SK-N-SH (cell line): ENCODE results near the gene PTPRG. TPM values are rescaled to one million over a fixed set of nuclear protein-coding genes. Genes with fewer than 3 reads are reported as not detected.

ENCODE experiments used
- CTCF ChIA-PET: fragments of 300-600, 350-600 bp; formaldehyde crosslinking; extraction: SDS; loops from one replicate; lab custom pipeline; 2021; lab: Yijun Ruan, JAX
- POLR2A ChIA-PET: fragments of 350-600 bp; sonication (Branson Sonifier 250); formaldehyde crosslinking; extraction: SDS; loops from one replicate; lab custom pipeline; 2020; ENCODE audit warnings: antibody characterized with exemption, inconsistent platforms; lab: Yijun Ruan, JAX
- DNase-seq: peaks from one replicate; pipeline ENCODE4 v3.0.0; 2012
- H2AFZ ChIP-seq: fragments of 200-600 bp; sonication (generic); 2 replicates; pipeline ENCODE4 v1.8.1; 2016; ENCODE audit warnings: antibody characterized with exemption, mild to moderate bottlenecking, low read depth
- H3F3A ChIP-seq: fragments of 200-600 bp; sonication (generic); replicated peaks from 2 replicates; pipeline ENCODE3; 2016; ENCODE audit warnings: antibody characterized with exemption, mild to moderate bottlenecking; ENCODE audit not compliant: insufficient read depth
- H3K27ac ChIP-seq, 2 experiments: fragments of 200-500 bp in 1 of 2; fragments of 200-600 bp in 1 of 2; sonication (Bioruptor generic) in 1 of 2; sonication (generic), shearing (Covaris generic) in 1 of 2; 2 replicates each; pipeline versions ENCODE4 v1.5.1 to v1.6.1; 2014 to 2016; ENCODE audit warnings: low read depth in 2 of 2, inconsistent platforms in 1 of 2, low read length in 1 of 2, mild to moderate bottlenecking in 1 of 2, mixed read lengths in 1 of 2
- H3K27me3 ChIP-seq: fragments of 200-600 bp; sonication (generic), shearing (Covaris generic); 2 replicates; pipeline ENCODE4 v1.6.1; 2016; ENCODE audit warnings: mixed run types; ENCODE audit not compliant: insufficient read depth
- H3K36me3 ChIP-seq, 2 experiments: fragments of 200-500 bp in 1 of 2; fragments of 200-600 bp in 1 of 2; sonication (Bioruptor generic) in 1 of 2; sonication (generic) in 1 of 2; replicated peaks in 1 of 2; 2 replicates each; pipeline versions ENCODE3 to v1.5.1; 2014 to 2016; ENCODE audit warnings: low read length in 1 of 2, mild to moderate bottlenecking in 1 of 2; ENCODE audit not compliant: insufficient read depth in 2 of 2, control insufficient read depth in 1 of 2
- H3K4me1 ChIP-seq, 2 experiments: fragments of 200-500 bp in 1 of 2; fragments of 200-600 bp in 1 of 2; sonication (Bioruptor generic) in 1 of 2; sonication (generic), shearing (Covaris generic) in 1 of 2; 2 replicates each; pipeline versions ENCODE4 v1.5.1 to v1.6.1; 2014 to 2016; ENCODE audit warnings: low read depth in 1 of 2, low read length in 1 of 2, mixed run types in 1 of 2; ENCODE audit not compliant: insufficient read depth in 2 of 2, control insufficient read depth in 1 of 2
- H3K4me2 ChIP-seq: fragments of 200-600 bp; sonication (generic), shearing (Covaris generic); 2 replicates; pipeline ENCODE4 v1.6.1; 2017; ENCODE audit warnings: mixed run types
- H3K4me3 ChIP-seq, 2 experiments: fragments of 200-500 bp in 1 of 2; fragments of 200-600 bp in 1 of 2; sonication (Bioruptor generic) in 1 of 2; sonication (generic), shearing (Covaris generic) in 1 of 2; 2 replicates each; pipeline versions ENCODE4 v1.5.1 to v1.8.1; 2014 to 2016; ENCODE audit warnings: low read depth in 2 of 2, inconsistent platforms in 1 of 2, low read length in 1 of 2, mild to moderate bottlenecking in 1 of 2, mixed read lengths in 1 of 2, moderate library complexity in 1 of 2
- H3K79me2 ChIP-seq: fragments of 200-600 bp; sonication (generic); 2 replicates; pipeline ENCODE4 v1.8.1; 2017; ENCODE audit warnings: mild to moderate bottlenecking; ENCODE audit not compliant: insufficient read depth
- H3K9ac ChIP-seq: fragments of 200-600 bp; sonication (generic); 2 replicates; pipeline ENCODE4 v1.6.1; 2017; ENCODE audit warnings: mixed run types
- H3K9me2 ChIP-seq: fragments of 200-600 bp; sonication (generic); 2 replicates; pipeline ENCODE4 v1.6.1; 2017; ENCODE audit warnings: mixed run types
- H3K9me3 ChIP-seq: fragments of 200-600 bp; sonication (generic); 2 replicates; pipeline ENCODE4 v1.6.1; 2017; ENCODE audit warnings: mixed run types, mild to moderate bottlenecking, moderate library complexity
- H4K20me1 ChIP-seq: fragments of 200-600 bp; sonication (generic); 2 replicates; pipeline ENCODE4 v1.6.1; 2017; ENCODE audit warnings: mild to moderate bottlenecking, mixed run types; ENCODE audit not compliant: insufficient read depth
- CTCF ChIP-seq: fragments of 200-600 bp; sonication (generic); IDR thresholded peaks from 2 replicates; pipeline ENCODE4 v1.6.1; 2017; ENCODE audit warnings: antibody characterized with exemption, mild to moderate bottlenecking, moderate library complexity
- EP300 ChIP-seq, 2 experiments: IDR thresholded peaks; 2 replicates each; pipeline versions ENCODE4 v1.4.0 to v1.6.1; 2012; ENCODE audit warnings: borderline replicate concordance in 1 of 2, low read depth in 1 of 2, low read length in 1 of 2
- EZH2phosphoT487 ChIP-seq: fragments of 200-600 bp; sonication (generic); IDR thresholded peaks from 2 replicates; pipeline ENCODE4 v1.6.1; 2017; ENCODE audit warnings: low read depth, mixed run types, mild to moderate bottlenecking, antibody characterized with exemption, moderate library complexity, borderline replicate concordance
- IRF3 ChIP-seq: fragments of 150-350 bp; IDR thresholded peaks from 2 replicates; pipeline ENCODE4 v1.6.1; 2016; ENCODE audit warnings: mild to moderate bottlenecking, low read depth, low read length
- NRF1 ChIP-seq: IDR thresholded peaks from 2 replicates; pipeline ENCODE4 v1.6.1; 2012; ENCODE audit warnings: low read depth, mild to moderate bottlenecking, low read length
- RFX5 ChIP-seq: IDR thresholded peaks from 2 replicates; pipeline ENCODE4 v1.6.1; 2012; ENCODE audit warnings: mild to moderate bottlenecking, improper control_type of control experiment, low read length
- RXRA ChIP-seq: IDR thresholded peaks from 2 replicates; pipeline ENCODE4 v1.4.0; 2012; ENCODE audit warnings: low read depth, mild to moderate bottlenecking, borderline replicate concordance
- SMC3 ChIP-seq: IDR thresholded peaks from 2 replicates; pipeline ENCODE4 v1.6.1; 2012; ENCODE audit warnings: low read depth, low read length, improper control_type of control experiment
- TAF1 ChIP-seq: IDR thresholded peaks from 2 replicates; pipeline ENCODE4 v1.6.1; 2012; ENCODE audit warnings: low read depth, mild to moderate bottlenecking, low read length, moderate library complexity, borderline replicate concordance
- USF1 ChIP-seq: IDR thresholded peaks from 2 replicates; pipeline ENCODE4 v1.4.0; 2012; ENCODE audit warnings: low read depth, borderline replicate concordance
- ZBTB33 ChIP-seq: IDR thresholded peaks from 2 replicates; pipeline ENCODE4 v1.4.0; 2012; ENCODE audit warnings: low read depth, borderline replicate concordance
- WGBS: methylation state at CpG from one replicate; pipeline ENCODE4 v1.1.6; 2017; ENCODE audit warnings: low lambda C conversion rate; 5-methylcytosine and 5-hydroxymethylcytosine counted together
- polyA plus RNA-seq, 3 experiments: library from polyadenylated mRNA; depleted of rRNA; stranded (reverse); fragments of >200 nt; gene quantifications; 2 replicates each; pipeline ENCODE4 v1.2.3, GENCODE V29; 2012

Gene PTPRG
- polyA plus RNA-seq, 1 of the 3 experiments (the other 2 are of a cell fraction): 14.1 TPM

GRCh38 chr3:61901986-61902385 lies 340.6 kb downstream of the PTPRG start:
- DNase-seq: no peak
- peaks cover 3% of the 10 kb centered on the region for H3F3A ChIP-seq
- H4K20me1 ChIP-seq: peaks cover 13% of the 10 kb centered on the region; the same call in 1 of the 2 replicates
- peaks cover 6 to 8% of the 10 kb centered on the region in 2 experiments; a peak in 3 of 4 replicates for H3K4me1 ChIP-seq
- 58% methylated on average over 2 of the region's 2 CpGs for WGBS
- no peaks in the 10 kb centered on the region for H3K9me2 ChIP-seq
- H3K36me3 ChIP-seq: no peaks in the 10 kb centered on the region
- no peak overlapping the region for H3K4me2 ChIP-seq
- ChIA-PET CTCF (interaction anchor here (1.0 kb wide), 1 partner anchor 229 kb away, joined by 3 read pairs; no protein-coding TSS in a partner anchor), POLR2A (no interaction called here)
- H3K9ac ChIP-seq: no peak overlapping the region
- no peak overlapping the region for H2AFZ ChIP-seq
- no peaks in the 10 kb centered on the region for H3K27me3 ChIP-seq
- no peaks in the 10 kb centered on the region for H3K9me3 ChIP-seq
- H3K79me2 ChIP-seq: peaks cover 5% of the 10 kb centered on the region; the same call in 1 of the 2 replicates
- no peak overlapping the region for H3K27ac ChIP-seq
- no peak overlapping the region for H3K4me3 ChIP-seq
- no peak for TF ChIP-seq EP300 (IDR thresholded peaks at IDR 0.05; ENCODE audit: borderline replicate concordance in 1 of 2, low read depth in 1 of 2, low read length in 1 of 2)
- TF ChIP-seq EZH2phosphoT487: no peak
- no peak for TF ChIP-seq CTCF
- TF ChIP-seq USF1: no peak
- TF ChIP-seq SMC3: no peak
- no peak for TF ChIP-seq TAF1
- no peak for TF ChIP-seq ZBTB33
- no peak for TF ChIP-seq RXRA
- no peak for TF ChIP-seq IRF3
- no peak for TF ChIP-seq NRF1
- TF ChIP-seq RFX5: no peak
- TF ChIP-seq, all 33 proteins: peak for 0
